Dendritic cell treated with granulocyte-macrophage colony-stimulating factor and Interleukin-4, amounts not matched to agents 40 ng/mL and 50 ng/mL, for 4 days (primary cell): ENCODE measurements around the gene NFE2.

Source experiments
- H3K27ac Mint-ChIP-seq: one replicate; pipeline ENCODE4 v1.8.0; 2022; ENCODE audit warnings: mild to moderate bottlenecking, mixed read lengths
- H3K27me3 Mint-ChIP-seq: one replicate; pipeline ENCODE4 v1.8.0; 2022; ENCODE audit warnings: mild to moderate bottlenecking, mixed read lengths
- H3K36me3 Mint-ChIP-seq: one replicate; pipeline ENCODE4 v1.8.0; 2022; ENCODE audit warnings: low read depth, mixed read lengths
- H3K4me1 Mint-ChIP-seq: one replicate; pipeline ENCODE4 v1.8.0; 2022; ENCODE audit warnings: low read depth, mixed read lengths
- H3K4me3 Mint-ChIP-seq: one replicate; pipeline ENCODE4 v1.8.0; 2022; ENCODE audit warnings: mild to moderate bottlenecking, moderate library complexity, mixed read lengths
- H3K9me3 Mint-ChIP-seq: one replicate; pipeline ENCODE4 v1.8.0; 2022; ENCODE audit warnings: mixed read lengths
- intact Hi-C: fragments of 100-400 bp; cut with micrococcal nuclease; formaldehyde crosslinking; loops from one replicate; pipeline ENCODE4 v1.15.0; 2022

NFE2 gene

GRCh38 chr12:54262403-54262925 lies 38.4 kb downstream of the NFE2 start:
- no peaks in the 10 kb centered on the region for H3K27me3 Mint-ChIP-seq
- H3K27ac Mint-ChIP-seq = peak overlapping the region; percentile 49
- H3K4me1 Mint-ChIP-seq = peaks cover 33% of the 10 kb centered on the region
- intact Hi-C loops = no loop called here
- no peaks in the 10 kb centered on the region for H3K9me3 Mint-ChIP-seq
- H3K36me3 Mint-ChIP-seq = peaks cover 3% of the 10 kb centered on the region
- H3K4me3 Mint-ChIP-seq = no peak overlapping the region

- Mint-ChIP-seq H3K27ac (peak overlapping the region; percentile 49), H3K9me3 (no peaks in the 10 kb centered on the region), H3K27me3 (no peaks in the 10 kb centered on the region), H3K4me3 (no peak overlapping the region), H3K36me3 (peaks cover 8% of the 10 kb centered on the region), H3K4me1 (peaks cover 37% of the 10 kb centered on the region)
- intact Hi-C loops = no loop called here
Observed at GRCh38 chr12:54261815-54262402, 38.9 kb downstream of the NFE2 start.

GRCh38 chr12:54259194-54260011 lies 41.4 kb downstream of the NFE2 start:
- Mint-ChIP-seq H3K36me3 (peaks cover 31% of the 10 kb centered on the region), H3K4me1 (peaks cover 37% of the 10 kb centered on the region), H3K27ac (no peak overlapping the region), H3K9me3 (no peaks in the 10 kb centered on the region), H3K4me3 (no peak overlapping the region), H3K27me3 (no peaks in the 10 kb centered on the region)
- intact Hi-C loops = no loop called here

GRCh38 chr12:54258201-54258681 lies 42.6 kb downstream of the NFE2 start:
- Mint-ChIP-seq H3K27me3 (no peaks in the 10 kb centered on the region), H3K9me3 (no peaks in the 10 kb centered on the region), H3K4me1 (peaks cover 37% of the 10 kb centered on the region), H3K27ac (no peak overlapping the region), H3K4me3 (no peak overlapping the region), H3K36me3 (peaks cover 39% of the 10 kb centered on the region)
- intact Hi-C loops = no loop called here

- H3K27ac Mint-ChIP-seq = peak overlapping the region; percentile 53
- peaks cover 33% of the 10 kb centered on the region for H3K4me1 Mint-ChIP-seq
- H3K4me3 Mint-ChIP-seq = no peak overlapping the region
- no peaks in the 10 kb centered on the region for H3K27me3 Mint-ChIP-seq
- no peaks in the 10 kb centered on the region for H3K9me3 Mint-ChIP-seq
- H3K36me3 Mint-ChIP-seq = peaks cover 47% of the 10 kb centered on the region
- intact Hi-C loops = no loop called here
Observed at GRCh38 chr12:54257332-54257731, 43.5 kb downstream of the NFE2 start.

GRCh38 chr12:54253240-54253639 lies 47.6 kb downstream of the NFE2 start:
- no peak overlapping the region for H3K4me3 Mint-ChIP-seq
- peaks cover 18% of the 10 kb centered on the region for H3K4me1 Mint-ChIP-seq
- H3K9me3 Mint-ChIP-seq = no peaks in the 10 kb centered on the region
- H3K27ac Mint-ChIP-seq = no peak overlapping the region
- intact Hi-C loops = no loop called here
- H3K27me3 Mint-ChIP-seq = no peaks in the 10 kb centered on the region
- H3K36me3 Mint-ChIP-seq = peaks cover 69% of the 10 kb centered on the region

GRCh38 chr12:54251667-54252284 lies 49.0 kb downstream of the NFE2 start:
- Mint-ChIP-seq H3K36me3 (peaks cover 74% of the 10 kb centered on the region), H3K4me1 (peaks cover 8% of the 10 kb centered on the region), H3K9me3 (no peaks in the 10 kb centered on the region), H3K27ac (peak overlapping the region; percentile 64), H3K27me3 (no peaks in the 10 kb centered on the region), H3K4me3 (no peak overlapping the region)
- intact Hi-C loops = loop anchor here (1.0 kb wide), 1 partner anchor 28 kb away; no protein-coding TSS in a partner anchor

GRCh38 chr12:54249489-54249888 lies 51.3 kb downstream of the NFE2 start:
- Mint-ChIP-seq H3K4me1 (peaks cover 8% of the 10 kb centered on the region), H3K27ac (no peak overlapping the region), H3K27me3 (no peaks in the 10 kb centered on the region), H3K4me3 (no peak overlapping the region), H3K36me3 (peaks cover 72% of the 10 kb centered on the region), H3K9me3 (no peaks in the 10 kb centered on the region)
- intact Hi-C loops = no loop called here

GRCh38 chr12:54246011-54246641 lies 54.7 kb downstream of the NFE2 start:
- Mint-ChIP-seq H3K4me3 (no peak overlapping the region), H3K36me3 (peaks cover 72% of the 10 kb centered on the region), H3K27ac (no peak overlapping the region), H3K4me1 (peaks cover 4% of the 10 kb centered on the region), H3K27me3 (no peaks in the 10 kb centered on the region), H3K9me3 (no peaks in the 10 kb centered on the region)
- intact Hi-C loops = no loop called here
